Hindlimb muscle (tissue), 1 donor: ENCODE data around the gene RAB11FIP3. TPM values are rescaled to one million over a fixed set of nuclear protein-coding genes. Genes with fewer than 3 reads are reported as not detected.

Source experiments
- DNase-seq: peaks from one replicate; pipeline ENCODE4 v3.0.0-alpha.2; 2013
- polyA plus RNA-seq: library from polyadenylated mRNA; unstranded; fragments of 120-200 nt; gene quantifications from one replicate; pipeline ENCODE4 v1.2.1, GENCODE V29; 2013; ENCODE audit not compliant: insufficient read length

Gene RAB11FIP3
- polyA plus RNA-seq, 1 donor, result 30.0 TPM

GRCh38 chr16:424033-424622 lies 1.3 kb upstream of the RAB11FIP3 start:
- no peak for DNase-seq

- no peak for DNase-seq
Measured at GRCh38 chr16:424623-425081, 797 bp upstream of the RAB11FIP3 start.

- DNase-seq, result no peak
Measured at GRCh38 chr16:425740-426114, 278 bp downstream of the RAB11FIP3 start.

- no peak for DNase-seq
Measured at GRCh38 chr16:426115-426905, 861 bp downstream of the RAB11FIP3 start.

- no peak for DNase-seq
Measured at GRCh38 chr16:426906-427249, 1.4 kb downstream of the RAB11FIP3 start.

- DNase-seq, result no peak
Measured at GRCh38 chr16:427250-427649, 1.8 kb downstream of the RAB11FIP3 start.

- DNase-seq, result no peak
Measured at GRCh38 chr16:430904-431303, 5.5 kb downstream of the RAB11FIP3 start.

GRCh38 chr16:440627-441026 lies 15.2 kb downstream of the RAB11FIP3 start:
- no peak for DNase-seq

- no peak for DNase-seq
Measured at GRCh38 chr16:441447-441846, 16.0 kb downstream of the RAB11FIP3 start.

- no peak for DNase-seq
Measured at GRCh38 chr16:442976-443375, 17.5 kb downstream of the RAB11FIP3 start.

- DNase-seq, result no peak
Measured at GRCh38 chr16:444027-444426, 18.6 kb downstream of the RAB11FIP3 start.

- DNase-seq, result no peak
Measured at GRCh38 chr16:445566-445965, 20.1 kb downstream of the RAB11FIP3 start.

GRCh38 chr16:450385-450784 lies 24.9 kb downstream of the RAB11FIP3 start:
- no peak for DNase-seq

- DNase-seq, result no peak
Measured at GRCh38 chr16:450785-451512, 25.5 kb downstream of the RAB11FIP3 start.

- no peak for DNase-seq
Measured at GRCh38 chr16:454397-454940, 29.0 kb downstream of the RAB11FIP3 start.

- no peak for DNase-seq
Measured at GRCh38 chr16:455453-455852, 30.0 kb downstream of the RAB11FIP3 start.

- DNase-seq, result peak; percentile 40
Measured at GRCh38 chr16:456891-457483, 31.5 kb downstream of the RAB11FIP3 start.

- no peak for DNase-seq
Measured at GRCh38 chr16:457732-458400, 32.4 kb downstream of the RAB11FIP3 start.

- DNase-seq, result no peak
Measured at GRCh38 chr16:459761-460160, 34.3 kb downstream of the RAB11FIP3 start.

- DNase-seq, result no peak
Measured at GRCh38 chr16:460787-461186, 35.3 kb downstream of the RAB11FIP3 start.

GRCh38 chr16:463071-463470 lies 37.6 kb downstream of the RAB11FIP3 start:
- DNase-seq, result no peak

GRCh38 chr16:466651-467050 lies 41.2 kb downstream of the RAB11FIP3 start:
- DNase-seq, result no peak
